Stimulated activated CD8-positive, alpha-beta memory T cell treated with anti-CD3 and anti-CD28 coated beads, Interleukin-4, amount 100 ng/mL, for 48 hours (primary cell): Measurements from ENCODE around the gene ACSF2.
"Not testable (repeated sequence)": the region's sequence is repeated elsewhere in the genome, so short reads cannot be mapped to it uniquely, and the experiment has no call there.

Source experiments
- DNase-seq: peaks from one replicate; pipeline ENCODE4 v3.0.0-alpha.2; 2020

ACSF2 gene

GRCh38 chr17:50414808-50415207, 11.2 kb upstream of the ACSF2 start:
- no peak for DNase-seq

- not testable (repeated sequence) for DNase-seq
Measured at GRCh38 chr17:50419577-50419976, 6.4 kb upstream of the ACSF2 start.

- no peak for DNase-seq
Measured at GRCh38 chr17:50420419-50421112, 5.5 kb upstream of the ACSF2 start.

- DNase-seq: no peak
Measured at GRCh38 chr17:50421308-50422051, 4.5 kb upstream of the ACSF2 start.

GRCh38 chr17:50422738-50423137, 3.3 kb upstream of the ACSF2 start:
- no peak for DNase-seq

- no peak for DNase-seq
Measured at GRCh38 chr17:50423553-50424159, 2.4 kb upstream of the ACSF2 start.

- DNase-seq: no peak
Measured at GRCh38 chr17:50424246-50424995, 1.6 kb upstream of the ACSF2 start.

GRCh38 chr17:50424996-50425681, 879 bp upstream of the ACSF2 start:
- DNase-seq: no peak

GRCh38 chr17:50426472-50426782, 409 bp downstream of the ACSF2 start:
- DNase-seq: no peak

GRCh38 chr17:50426814-50427787, 1.1 kb downstream of the ACSF2 start:
- DNase-seq: peak; percentile 52

GRCh38 chr17:50428126-50428525, 2.1 kb downstream of the ACSF2 start:
- not testable (repeated sequence) for DNase-seq

- no peak for DNase-seq
Measured at GRCh38 chr17:50428831-50429424, 2.9 kb downstream of the ACSF2 start.

- DNase-seq: no peak
Measured at GRCh38 chr17:50429793-50430192, 3.8 kb downstream of the ACSF2 start.

GRCh38 chr17:50430821-50431618, 5.0 kb downstream of the ACSF2 start:
- no peak for DNase-seq

GRCh38 chr17:50432125-50432762, 6.2 kb downstream of the ACSF2 start:
- no peak for DNase-seq

GRCh38 chr17:50437409-50437808, 11.4 kb downstream of the ACSF2 start:
- no peak for DNase-seq

- DNase-seq: no peak
Measured at GRCh38 chr17:50439008-50439407, 13.0 kb downstream of the ACSF2 start.

- no peak for DNase-seq
Measured at GRCh38 chr17:50440172-50440837, 14.3 kb downstream of the ACSF2 start.
